Measurements from ENCODE around the gene NOX1. TPM values are rescaled to one million over a fixed set of nuclear protein-coding genes. Genes with fewer than 3 reads are reported as not detected.
"Not testable (repeated sequence)": the region's sequence is repeated elsewhere in the genome, so short reads cannot be mapped to it uniquely, and the experiment has no call there.

Gene NOX1
- total and polyA plus RNA-seq, 8 donors: 53.3 TPM; not detected in 7

DNA sequence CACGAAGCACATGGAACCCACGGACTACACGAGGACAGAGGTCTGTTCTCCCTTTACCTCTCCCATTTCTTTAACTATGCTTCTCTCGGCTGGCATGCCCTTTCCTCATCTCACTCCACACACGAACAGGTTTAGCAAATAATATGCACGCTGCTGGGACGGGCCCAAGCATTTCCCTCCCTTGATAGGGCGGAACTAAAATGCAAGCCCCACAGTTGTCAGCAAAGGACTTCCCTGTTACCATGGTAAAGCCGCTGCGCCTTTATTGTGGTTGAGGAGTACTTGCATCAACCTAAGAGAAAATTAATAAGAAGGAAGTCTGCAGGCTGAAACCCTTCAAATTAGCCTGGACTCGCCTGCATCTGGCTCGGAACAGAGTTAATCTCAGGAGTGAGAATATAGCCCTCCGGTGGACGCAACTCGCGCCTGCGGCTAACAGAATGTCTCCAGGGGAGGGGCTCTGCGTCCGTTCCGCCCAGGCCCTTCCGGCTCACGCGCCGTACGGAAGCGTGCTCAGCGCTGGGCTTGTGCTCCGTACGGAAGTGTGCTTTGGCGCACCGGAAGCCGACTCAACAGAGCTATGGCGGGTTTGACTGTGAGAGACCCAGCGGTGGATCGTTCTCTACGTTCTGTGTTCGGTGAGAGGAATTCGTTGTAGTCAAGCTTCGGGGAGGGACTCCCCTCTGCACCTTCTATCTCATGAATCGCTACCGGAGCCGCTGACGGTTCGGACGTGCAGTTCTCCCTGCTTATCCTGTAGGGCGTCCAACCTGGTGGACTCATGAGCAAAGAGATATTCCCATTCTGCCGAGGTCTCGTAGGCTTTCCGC, 54.1 kb downstream of the NOX1 start, which contains the start of gene CSTF2:
Gene CSTF2 (plus strand): TSS at position 555 of the 830 bp plus-strand sequence. CDS start 26 bp downstream, at position 581.
- DNase-seq: peak; percentile 80 to 95
- TF ChIP-seq POLR2AphosphoS5 (IDR thresholded peaks at IDR 0.05) (peak in 2 of 3 donors; percentile 19 to 58), POLR2A (IDR thresholded peaks at IDR 0.05) (no peak), EP300 (IDR thresholded peaks at IDR 0.05) (no peak)
- TF ChIP-seq, protein P1, sequence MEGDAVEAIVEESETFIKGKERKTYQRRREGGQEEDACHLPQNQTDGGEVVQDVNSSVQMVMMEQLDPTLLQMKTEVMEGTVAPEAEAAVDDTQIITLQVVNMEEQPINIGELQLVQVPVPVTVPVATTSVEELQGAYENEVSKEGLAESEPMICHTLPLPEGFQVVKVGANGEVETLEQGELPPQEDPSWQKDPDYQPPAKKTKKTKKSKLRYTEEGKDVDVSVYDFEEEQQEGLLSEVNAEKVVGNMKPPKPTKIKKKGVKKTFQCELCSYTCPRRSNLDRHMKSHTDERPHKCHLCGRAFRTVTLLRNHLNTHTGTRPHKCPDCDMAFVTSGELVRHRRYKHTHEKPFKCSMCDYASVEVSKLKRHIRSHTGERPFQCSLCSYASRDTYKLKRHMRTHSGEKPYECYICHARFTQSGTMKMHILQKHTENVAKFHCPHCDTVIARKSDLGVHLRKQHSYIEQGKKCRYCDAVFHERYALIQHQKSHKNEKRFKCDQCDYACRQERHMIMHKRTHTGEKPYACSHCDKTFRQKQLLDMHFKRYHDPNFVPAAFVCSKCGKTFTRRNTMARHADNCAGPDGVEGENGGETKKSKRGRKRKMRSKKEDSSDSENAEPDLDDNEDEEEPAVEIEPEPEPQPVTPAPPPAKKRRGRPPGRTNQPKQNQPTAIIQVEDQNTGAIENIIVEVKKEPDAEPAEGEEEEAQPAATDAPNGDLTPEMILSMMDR (IDR thresholded peaks at IDR 0.05): no peak
- WGBS, 5 donors: 0 to 57% (median 7%) methylated on average over 16 to 49 of the region's 49 CpGs
- peaks cover 0 to 7% (median 3%) of the 10 kb centered on the region in 4 donors for H3K4me1 ChIP-seq
- H3K36me3 ChIP-seq: peaks cover 0 to 23% (median 21%) of the 10 kb centered on the region in 4 donors
- intact Hi-C loops (cut with DNase I; ENCODE audit: low total_unique reads): no loop called here
- peak within 1 kb of the TSS; percentile 47 to 72 (median 63) for H3K4me3 ChIP-seq
- no peaks in the 10 kb centered on the region for H3K27me3 ChIP-seq
- peaks cover 0 to 8% (median 0%) of the 10 kb centered on the region in 4 donors for H3K9me3 ChIP-seq
- peak within 1 kb of the TSS; percentile 37 to 82 (median 51) for H3K27ac ChIP-seq

- DNase-seq: no peak
- peak overlapping the region; percentile 47 to 72 (median 63) for H3K4me3 ChIP-seq
- no peaks in the 10 kb centered on the region for H3K27me3 ChIP-seq
- 8 to 51% (median 16%) methylated on average over 14 to 15 of the region's 15 CpGs for WGBS, 5 donors
- intact Hi-C loops (cut with DNase I; ENCODE audit: low total_unique reads): no loop called here
- TF ChIP-seq POLR2A (IDR thresholded peaks at IDR 0.05): no peak
- TF ChIP-seq, protein P1 (IDR thresholded peaks at IDR 0.05): no peak
- no peak for TF ChIP-seq POLR2AphosphoS5 (IDR thresholded peaks at IDR 0.05)
- no peak for TF ChIP-seq EP300 (IDR thresholded peaks at IDR 0.05)
- peaks cover 0 to 7% (median 3%) of the 10 kb centered on the region in 4 donors for H3K4me1 ChIP-seq
- peaks cover 0 to 8% (median 0%) of the 10 kb centered on the region in 4 donors for H3K9me3 ChIP-seq
- peak overlapping the region; percentile 37 to 82 (median 51) for H3K27ac ChIP-seq
- H3K36me3 ChIP-seq: peaks cover 0 to 23% (median 16%) of the 10 kb centered on the region in 4 donors
Measured at GRCh38 chrX:100819534-100819836, 54.7 kb downstream of the NOX1 start.

DNA sequence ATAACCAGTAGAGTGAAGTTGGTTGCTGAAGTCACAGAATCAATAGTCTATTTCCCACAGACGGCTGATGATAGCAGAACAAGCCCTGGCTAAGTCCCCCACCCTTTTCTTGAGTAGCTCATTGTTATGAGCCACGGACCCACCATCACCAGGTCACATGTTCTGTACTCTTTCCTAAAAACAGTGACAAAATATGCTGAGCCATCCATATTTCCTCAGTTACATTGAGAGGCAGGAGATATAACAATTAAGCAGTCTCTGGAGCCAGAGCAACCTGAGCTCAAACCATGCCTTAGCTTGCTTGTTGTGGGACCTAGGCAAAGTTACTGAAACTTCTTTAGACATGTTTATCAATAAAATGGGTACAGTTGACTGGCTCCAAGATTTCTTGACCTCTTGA, 56.8 kb downstream of the NOX1 start:
- TF ChIP-seq EP300 (IDR thresholded peaks at IDR 0.05): no peak
- no peak for TF ChIP-seq POLR2AphosphoS5 (IDR thresholded peaks at IDR 0.05)
- TF ChIP-seq POLR2A (IDR thresholded peaks at IDR 0.05): no peak
- TF ChIP-seq, protein P1 (IDR thresholded peaks at IDR 0.05): no peak
- H3K36me3 ChIP-seq: peaks cover 0 to 3% (median 0%) of the 10 kb centered on the region in 4 donors
- H3K9me3 ChIP-seq: peaks cover 0 to 8% (median 0%) of the 10 kb centered on the region in 4 donors
- no peak for DNase-seq
- 39 to 78% (median 53%) methylated on average over 2 of the region's 2 CpGs for WGBS, 5 donors
- peaks cover 0 to 7% (median 3%) of the 10 kb centered on the region in 4 donors for H3K4me1 ChIP-seq
- no peak overlapping the region for H3K4me3 ChIP-seq
- intact Hi-C loops (cut with DNase I; ENCODE audit: low total_unique reads): no loop called here
- peaks cover 0 to 6% (median 6%) of the 10 kb centered on the region in 3 donors for H3K27me3 ChIP-seq
- no peak overlapping the region for H3K27ac ChIP-seq

DNA sequence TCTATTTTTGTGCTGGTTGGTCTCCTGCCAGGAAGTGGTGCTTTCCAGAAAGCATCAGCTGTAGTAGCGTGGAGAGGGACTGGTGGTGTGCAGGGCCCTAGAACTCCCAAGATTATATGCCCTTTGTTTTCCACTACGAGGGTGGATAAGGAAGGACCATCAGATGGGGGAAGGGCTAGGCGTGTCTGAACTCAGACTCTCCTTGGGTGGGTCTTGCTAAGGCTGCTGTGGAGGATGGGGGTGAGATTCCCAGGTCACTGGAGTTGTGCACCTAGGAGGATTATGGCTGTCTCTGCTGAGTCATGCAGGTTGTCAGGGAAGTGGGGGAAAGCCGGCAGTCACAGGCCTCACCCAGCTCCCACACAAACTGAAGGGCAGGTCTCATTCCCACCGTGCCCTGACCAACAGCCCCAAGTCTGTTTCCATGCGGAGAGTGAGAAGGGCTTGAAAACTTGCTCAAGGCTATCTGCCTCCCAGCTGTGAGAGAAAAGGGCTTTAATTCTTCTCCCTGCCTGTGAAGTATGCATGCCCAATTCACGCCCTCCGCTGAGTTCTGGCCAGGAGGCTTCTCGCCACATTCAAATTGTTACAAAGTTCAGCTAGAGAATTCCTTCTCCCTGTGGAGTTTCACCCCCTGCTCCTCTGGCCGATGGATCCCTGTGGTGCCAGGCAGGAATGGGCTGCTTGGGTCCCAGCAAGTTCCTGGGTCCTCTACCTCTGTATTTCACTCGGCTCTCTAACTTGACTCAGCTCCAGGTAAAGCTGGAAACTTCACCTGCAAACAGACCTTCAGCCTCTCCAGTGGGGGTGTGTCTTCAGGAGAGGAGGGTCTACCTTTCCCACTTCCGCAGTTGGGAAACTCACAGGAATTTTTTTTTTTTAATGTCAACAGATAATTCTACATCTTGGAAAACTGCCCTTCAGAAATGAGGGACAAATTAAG, 61.7 kb downstream of the NOX1 start:
- H3K27ac ChIP-seq: no peak overlapping the region
- 28 to 51% (median 33%) methylated on average over 8 to 12 of the region's 12 CpGs for WGBS, 5 donors
- H3K27me3 ChIP-seq: peaks cover 0 to 11% (median 9%) of the 10 kb centered on the region in 3 donors
- no peak for TF ChIP-seq POLR2A (IDR thresholded peaks at IDR 0.05)
- no peak for TF ChIP-seq POLR2AphosphoS5 (IDR thresholded peaks at IDR 0.05)
- TF ChIP-seq EP300 (IDR thresholded peaks at IDR 0.05): no peak
- TF ChIP-seq, protein P1 (IDR thresholded peaks at IDR 0.05): no peak
- intact Hi-C loops (cut with DNase I; ENCODE audit: low total_unique reads): no loop called here
- no peak overlapping the region for H3K4me3 ChIP-seq
- no peaks in the 10 kb centered on the region for H3K4me1 ChIP-seq
- no peaks in the 10 kb centered on the region for H3K36me3 ChIP-seq
- DNase-seq: peak in 1 of 2 donors; percentile 12
- H3K9me3 ChIP-seq: peaks cover 0 to 5% (median 0%) of the 10 kb centered on the region in 4 donors

- H3K27ac ChIP-seq; DNase-seq; H3K36me3 ChIP-seq; H3K4me3 ChIP-seq; H3K4me1 ChIP-seq; intact Hi-C loops (cut with DNase I; ENCODE audit: low total_unique reads): not testable (repeated sequence)
- H3K27me3 ChIP-seq: peaks cover 0 to 11% (median 9%) of the 10 kb centered on the region in 3 donors
- H3K9me3 ChIP-seq: peaks cover 0 to 31% (median 5%) of the 10 kb centered on the region in 4 donors
- 78 to 84% (median 81%) methylated on average over 7 of the region's 7 CpGs for WGBS, 5 donors
Measured at GRCh38 chrX:100808265-100808664, 65.9 kb downstream of the NOX1 start.

Measured in stomach (tissue), 9 donors.